ENCODE data around the gene TUBB.
A peak's percentile ranks its signal among the peaks of the same experiment; 100 is the strongest.

Gene TUBB

DNA sequence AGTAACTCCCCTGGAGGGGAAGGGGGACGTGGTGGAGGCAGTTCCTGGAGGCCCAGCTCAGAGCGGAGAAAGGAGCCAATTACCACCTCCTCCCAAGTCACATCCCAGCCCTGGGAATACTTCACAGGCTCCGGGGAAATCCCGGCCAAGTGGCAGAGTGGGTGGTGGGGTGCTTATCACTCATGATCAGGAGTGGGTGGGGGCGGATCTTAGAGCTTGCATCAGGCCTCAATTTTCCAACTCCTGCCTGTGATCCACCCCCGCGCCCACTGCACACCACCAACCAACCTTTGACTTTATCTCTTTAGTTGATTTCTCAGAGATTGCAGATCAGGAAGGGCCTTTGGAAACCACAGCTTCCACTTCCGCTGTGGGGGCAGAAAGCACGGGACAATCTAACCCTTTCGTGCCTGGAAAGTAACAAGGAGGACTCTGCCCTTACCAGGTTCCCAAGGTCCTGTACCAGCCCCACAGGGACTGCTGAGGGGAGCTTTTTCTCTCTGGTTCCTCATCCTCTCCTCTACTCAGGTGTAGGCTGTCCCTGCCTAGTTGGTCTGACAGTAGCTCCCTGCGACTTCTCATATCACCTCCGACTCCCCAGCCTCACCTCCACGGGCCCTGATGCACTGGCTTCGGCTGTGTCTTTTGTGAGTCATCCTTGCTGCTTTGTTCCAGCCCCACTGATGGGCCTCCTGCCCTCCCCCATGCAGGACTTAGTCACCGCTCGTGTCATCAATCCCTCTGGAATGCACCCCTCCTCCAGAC is 49.1 kb downstream of the TUBB start (continued):
- peak; percentile 59 for TF ChIP-seq SP3 (tag by site-specific recombination; IDR thresholded peaks at IDR 0.05)
- TF ChIP-seq HOXD13 (CRISPR knock-in tag; IDR thresholded peaks at IDR 0.05; ENCODE audit: borderline replicate concordance): no peak
- TF ChIP-seq MYNN (tag by site-specific recombination; IDR thresholded peaks at IDR 0.05; ENCODE audit: borderline replicate concordance): no peak
- TF ChIP-seq ZNF324 (tag by site-specific recombination; IDR thresholded peaks at IDR 0.05): peak; percentile 71
- TF ChIP-seq ZNF571 (tag by site-specific recombination; IDR thresholded peaks at IDR 0.05): no peak
- TF ChIP-seq ZBTB6 (tag by site-specific recombination; IDR thresholded peaks at IDR 0.05): no peak
- TF ChIP-seq ZNF239 (tag by site-specific recombination; IDR thresholded peaks at IDR 0.05): no peak
- 0 out of 2 replicates have a peak, but pooled peaks have one; percentile 36 for TF ChIP-seq ZNF184 (tag by site-specific recombination; IDR thresholded peaks at IDR 0.05)

GRCh38 chr6:30769853-30770524 is 49.8 kb downstream of the TUBB start:
- Histone ChIP-seq H3K4me3 (ENCODE audit: low read depth, low read length) (no peak overlapping the region), H3K4me1 (ENCODE audit: control insufficient read depth, insufficient read depth, low read length) (peaks cover 17% of the 10 kb centered on the region), H3K36me3 (ENCODE audit: control insufficient read depth in 2 of 2, insufficient read depth in 1 of 2, low read length in 2 of 2) (no peaks in the 10 kb centered on the region), H3K27ac (ENCODE audit: extremely low read depth, low read depth, low read length) (peak overlapping the region; percentile 72; the same call in 1 of the 2 replicates), H3K9me3 (ENCODE audit: control insufficient read depth, insufficient read depth, low read depth, low read length) (no peaks in the 10 kb centered on the region)
- POLR2A ChIA-PET: interaction anchor here (1.0 to 7.9 kb wide), 10 partner anchors 11 to 155 kb away, joined by 3 to 64 read pairs (median 11); partner anchors contain the start of genes IER3 and MDC1
- CTCF ChIA-PET: interaction anchor here (0.6 to 2.1 kb wide), 12 partner anchors 11 to 668 kb away, joined by 3 to 8 read pairs (median 4); no protein-coding TSS in a partner anchor
- 0 out of 2 replicates have a peak, but pooled peaks have one; percentile 12 for TF ChIP-seq ZNF600 (tag by site-specific recombination; IDR thresholded peaks at IDR 0.05)
- TF ChIP-seq ZBTB1 (tag by site-specific recombination; IDR thresholded peaks at IDR 0.05): no peak
- TF ChIP-seq, protein P1, sequence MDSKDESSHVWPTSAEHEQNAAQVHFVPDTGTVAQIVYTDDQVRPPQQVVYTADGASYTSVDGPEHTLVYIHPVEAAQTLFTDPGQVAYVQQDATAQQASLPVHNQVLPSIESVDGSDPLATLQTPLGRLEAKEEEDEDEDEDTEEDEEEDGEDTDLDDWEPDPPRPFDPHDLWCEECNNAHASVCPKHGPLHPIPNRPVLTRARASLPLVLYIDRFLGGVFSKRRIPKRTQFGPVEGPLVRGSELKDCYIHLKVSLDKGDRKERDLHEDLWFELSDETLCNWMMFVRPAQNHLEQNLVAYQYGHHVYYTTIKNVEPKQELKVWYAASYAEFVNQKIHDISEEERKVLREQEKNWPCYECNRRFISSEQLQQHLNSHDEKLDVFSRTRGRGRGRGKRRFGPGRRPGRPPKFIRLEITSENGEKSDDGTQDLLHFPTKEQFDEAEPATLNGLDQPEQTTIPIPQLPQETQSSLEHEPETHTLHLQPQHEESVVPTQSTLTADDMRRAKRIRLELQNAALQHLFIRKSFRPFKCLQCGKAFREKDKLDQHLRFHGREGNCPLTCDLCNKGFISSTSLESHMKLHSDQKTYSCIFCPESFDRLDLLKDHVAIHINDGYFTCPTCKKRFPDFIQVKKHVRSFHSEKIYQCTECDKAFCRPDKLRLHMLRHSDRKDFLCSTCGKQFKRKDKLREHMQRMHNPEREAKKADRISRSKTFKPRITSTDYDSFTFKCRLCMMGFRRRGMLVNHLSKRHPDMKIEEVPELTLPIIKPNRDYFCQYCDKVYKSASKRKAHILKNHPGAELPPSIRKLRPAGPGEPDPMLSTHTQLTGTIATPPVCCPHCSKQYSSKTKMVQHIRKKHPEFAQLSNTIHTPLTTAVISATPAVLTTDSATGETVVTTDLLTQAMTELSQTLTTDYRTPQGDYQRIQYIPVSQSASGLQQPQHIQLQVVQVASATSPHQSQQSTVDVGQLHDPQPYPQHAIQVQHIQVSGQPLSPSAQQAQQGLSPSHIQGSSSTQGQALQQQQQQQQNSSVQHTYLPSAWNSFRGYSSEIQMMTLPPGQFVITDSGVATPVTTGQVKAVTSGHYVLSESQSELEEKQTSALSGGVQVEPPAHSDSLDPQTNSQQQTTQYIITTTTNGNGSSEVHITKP (tag by site-specific recombination; IDR thresholded peaks at IDR 0.05): peak; percentile 2; the same call in 1 of the 2 replicates
- TF ChIP-seq ZNF311 (tag by site-specific recombination; IDR thresholded peaks at IDR 0.05; ENCODE audit: borderline replicate concordance): no peak
- TF ChIP-seq ZNF202 (tag by site-specific recombination; IDR thresholded peaks at IDR 0.05; ENCODE audit: borderline replicate concordance): no peak
- TF ChIP-seq ZNF501 (tag by site-specific recombination; IDR thresholded peaks at IDR 0.05): no peak
- peak; percentile 67; the same call in 1 of the 2 replicates for TF ChIP-seq ZNF335 (tag by site-specific recombination; conservative IDR thresholded peaks at IDR 0.05)
- TF ChIP-seq ATF2 (tag by site-specific recombination; IDR thresholded peaks at IDR 0.05; ENCODE audit: low read depth): no peak
- TF ChIP-seq PATZ1 (tag by site-specific recombination; IDR thresholded peaks at IDR 0.05): no peak
- no peak for TF ChIP-seq EGR2 (tag by site-specific recombination; IDR thresholded peaks at IDR 0.05; ENCODE audit: low read depth)
- 0 out of 2 replicates have a peak, but pooled peaks have one; percentile 17 for TF ChIP-seq ZNF518A (tag by site-specific recombination; conservative IDR thresholded peaks at IDR 0.05; ENCODE audit: low read depth)
- 0 out of 2 replicates have a peak, but pooled peaks have one; percentile 3 for TF ChIP-seq ZEB2 (tag by site-specific recombination; IDR thresholded peaks at IDR 0.05)
- TF ChIP-seq ZNF146 (tag by site-specific recombination; IDR thresholded peaks at IDR 0.05): no peak
